ENCODE measurements around the gene SERP2. TPM values are rescaled to one million over a fixed set of nuclear protein-coding genes. Genes with fewer than 3 reads are reported as not detected.

SERP2 gene
- total RNA-seq, 4 donors from 2014 or later, result 3.6 to 5.7 (median 4.7) TPM; not detected in 1

DNA sequence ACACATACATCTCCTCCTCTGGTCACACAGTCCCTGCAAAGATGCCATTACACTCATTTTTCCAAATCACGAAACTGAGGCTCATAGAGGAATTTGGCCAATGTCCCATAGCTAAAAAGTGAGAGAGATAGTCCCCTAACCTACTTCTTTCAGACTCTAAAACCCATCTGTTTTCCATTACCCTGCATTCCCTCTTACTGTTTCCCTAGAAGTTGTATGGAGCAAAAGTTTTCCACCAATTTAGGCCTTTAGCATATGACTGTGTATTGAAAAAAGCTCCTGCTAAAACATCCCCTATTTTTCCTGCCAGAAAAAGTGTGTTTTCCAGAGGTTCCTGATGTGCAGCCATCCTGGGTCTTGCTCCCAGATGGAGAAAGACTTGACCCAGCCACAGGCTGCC lies 16.3 kb downstream of the SERP2 start:
- 84 to 89% methylated on average over 1 of the region's 1 CpG for WGBS, 2 donors
- H3K27me3 ChIP-seq, result no peaks in the 10 kb centered on the region
- H3K9me3 ChIP-seq, result no peaks in the 10 kb centered on the region
- peaks cover 0 to 2% of the 10 kb centered on the region in 2 donors for H3K4me1 ChIP-seq
- H3K27ac ChIP-seq, result no peak overlapping the region
- TF ChIP-seq, protein P1, sequence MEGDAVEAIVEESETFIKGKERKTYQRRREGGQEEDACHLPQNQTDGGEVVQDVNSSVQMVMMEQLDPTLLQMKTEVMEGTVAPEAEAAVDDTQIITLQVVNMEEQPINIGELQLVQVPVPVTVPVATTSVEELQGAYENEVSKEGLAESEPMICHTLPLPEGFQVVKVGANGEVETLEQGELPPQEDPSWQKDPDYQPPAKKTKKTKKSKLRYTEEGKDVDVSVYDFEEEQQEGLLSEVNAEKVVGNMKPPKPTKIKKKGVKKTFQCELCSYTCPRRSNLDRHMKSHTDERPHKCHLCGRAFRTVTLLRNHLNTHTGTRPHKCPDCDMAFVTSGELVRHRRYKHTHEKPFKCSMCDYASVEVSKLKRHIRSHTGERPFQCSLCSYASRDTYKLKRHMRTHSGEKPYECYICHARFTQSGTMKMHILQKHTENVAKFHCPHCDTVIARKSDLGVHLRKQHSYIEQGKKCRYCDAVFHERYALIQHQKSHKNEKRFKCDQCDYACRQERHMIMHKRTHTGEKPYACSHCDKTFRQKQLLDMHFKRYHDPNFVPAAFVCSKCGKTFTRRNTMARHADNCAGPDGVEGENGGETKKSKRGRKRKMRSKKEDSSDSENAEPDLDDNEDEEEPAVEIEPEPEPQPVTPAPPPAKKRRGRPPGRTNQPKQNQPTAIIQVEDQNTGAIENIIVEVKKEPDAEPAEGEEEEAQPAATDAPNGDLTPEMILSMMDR (IDR thresholded peaks at IDR 0.05), result no peak
- no peak for TF ChIP-seq POLR2A (IDR thresholded peaks at IDR 0.05)
- DNase-seq, result no peak
- H3K4me3 ChIP-seq (replicated peaks in 1 of 3), result no peak overlapping the region
- intact Hi-C loops (cut with DNase I), result no loop called here
- H3K36me3 ChIP-seq, result no peaks in the 10 kb centered on the region

DNA sequence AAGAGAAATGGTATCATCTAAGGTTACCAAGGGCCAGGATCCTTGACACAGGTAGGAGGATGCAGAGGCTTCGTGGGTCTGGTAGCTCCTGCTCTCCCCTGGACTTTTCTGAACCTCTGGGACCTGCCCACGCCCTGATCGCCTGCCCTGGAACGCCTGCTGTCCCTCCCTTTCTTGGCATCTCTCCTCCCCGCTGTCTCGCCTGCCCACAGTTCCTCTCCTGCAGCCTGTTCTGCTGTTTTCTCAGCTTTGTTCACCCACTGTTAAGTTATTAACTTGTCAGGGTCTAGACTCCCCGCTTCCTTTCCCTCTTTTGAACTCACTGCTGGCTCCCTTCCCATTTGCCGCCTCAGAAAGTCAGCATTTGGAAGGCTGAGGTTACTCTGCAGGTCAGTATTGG lies 19.8 kb downstream of the SERP2 start:
- DNase-seq, result peak; percentile 72 to 79
- intact Hi-C loops (cut with DNase I), result no loop called here
- no peaks in the 10 kb centered on the region for H3K36me3 ChIP-seq
- no peak overlapping the region for H3K4me3 ChIP-seq (replicated peaks in 1 of 3)
- no peak overlapping the region for H3K27ac ChIP-seq
- no peaks in the 10 kb centered on the region for H3K27me3 ChIP-seq
- no peaks in the 10 kb centered on the region for H3K9me3 ChIP-seq
- peaks cover 13 to 15% of the 10 kb centered on the region in 2 donors for H3K4me1 ChIP-seq
- 28 to 41% methylated on average over 8 of the region's 8 CpGs for WGBS, 2 donors
- peak in 1 of 2 donors; percentile 10 for TF ChIP-seq POLR2A (IDR thresholded peaks at IDR 0.05)
- TF ChIP-seq, protein P1 (IDR thresholded peaks at IDR 0.05), result no peak

DNA sequence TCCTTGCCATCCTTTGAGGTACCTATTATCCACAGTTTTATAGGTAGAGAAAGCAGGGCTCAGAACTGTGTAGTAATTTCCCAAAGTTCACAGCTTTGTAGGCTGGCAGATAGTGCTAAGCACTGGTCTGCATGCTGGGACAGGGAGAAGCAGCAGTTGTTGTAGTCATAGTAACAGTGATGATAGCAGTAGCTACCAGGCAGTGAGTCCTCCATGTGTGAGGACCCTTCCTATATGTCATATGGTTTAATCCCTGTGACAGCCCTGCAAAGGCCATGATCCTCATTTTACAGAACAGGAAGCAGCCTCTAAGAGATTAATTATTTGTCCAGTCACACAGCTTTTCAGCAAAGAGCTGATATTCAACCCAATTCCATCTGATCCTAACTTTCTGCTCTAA lies 21.0 kb downstream of the SERP2 start:
- Histone ChIP-seq H3K4me1 (peaks cover 13 to 22% of the 10 kb centered on the region in 2 donors), H3K9me3 (no peaks in the 10 kb centered on the region), H3K36me3 (no peaks in the 10 kb centered on the region), H3K27me3 (no peaks in the 10 kb centered on the region), H3K27ac (no peak overlapping the region), H3K4me3 (replicated peaks in 1 of 3) (no peak overlapping the region)
- DNase-seq, result no peak
- no peak for TF ChIP-seq POLR2A (IDR thresholded peaks at IDR 0.05)
- intact Hi-C loops (cut with DNase I), result no loop called here

DNA sequence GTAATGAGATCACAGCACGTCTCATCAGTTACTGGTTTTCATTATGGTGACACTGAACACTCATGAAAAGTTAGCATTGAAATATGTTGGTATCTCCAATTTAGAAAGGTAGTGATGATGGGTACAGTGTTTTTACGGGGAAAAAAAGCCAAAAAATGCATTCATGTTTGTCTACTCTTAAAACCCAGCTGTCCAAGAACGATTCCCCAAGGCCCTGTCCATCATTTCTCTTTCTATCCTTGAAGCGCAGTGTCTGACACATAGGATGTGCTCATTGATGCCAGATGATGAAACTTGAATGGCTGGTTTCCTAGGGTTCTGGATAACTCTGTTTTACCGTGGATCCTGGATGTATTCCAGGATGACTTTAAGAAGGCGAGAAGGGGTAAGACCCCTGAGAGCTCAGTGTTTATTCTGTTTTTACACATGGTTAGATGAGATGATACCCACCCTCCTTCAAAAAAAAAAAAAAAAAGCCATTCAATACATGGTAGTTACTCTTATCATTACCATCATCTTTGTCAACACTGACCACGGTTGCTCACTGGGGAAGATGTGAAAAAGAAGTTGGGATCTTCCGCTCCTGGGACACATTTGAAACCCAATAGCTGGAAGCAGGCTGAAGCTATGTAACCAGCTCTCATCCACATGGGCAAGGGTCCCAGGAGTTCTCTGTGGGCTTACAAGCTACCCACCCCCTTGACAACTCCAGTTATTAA lies 22.5 kb downstream of the SERP2 start:
- Histone ChIP-seq H3K27me3 (no peaks in the 10 kb centered on the region), H3K27ac (peak overlapping the region; percentile 61 to 78 (median 67)), H3K4me3 (replicated peaks in 1 of 3) (no peak overlapping the region), H3K4me1 (peaks cover 15 to 29% of the 10 kb centered on the region in 2 donors), H3K36me3 (no peaks in the 10 kb centered on the region), H3K9me3 (no peaks in the 10 kb centered on the region)
- intact Hi-C loops (cut with DNase I), result no loop called here
- no peak for DNase-seq
- TF ChIP-seq, protein P1 (IDR thresholded peaks at IDR 0.05), result no peak
- TF ChIP-seq POLR2A (IDR thresholded peaks at IDR 0.05), result no peak
- 87 to 92% methylated on average over 8 of the region's 8 CpGs for WGBS, 2 donors

DNA sequence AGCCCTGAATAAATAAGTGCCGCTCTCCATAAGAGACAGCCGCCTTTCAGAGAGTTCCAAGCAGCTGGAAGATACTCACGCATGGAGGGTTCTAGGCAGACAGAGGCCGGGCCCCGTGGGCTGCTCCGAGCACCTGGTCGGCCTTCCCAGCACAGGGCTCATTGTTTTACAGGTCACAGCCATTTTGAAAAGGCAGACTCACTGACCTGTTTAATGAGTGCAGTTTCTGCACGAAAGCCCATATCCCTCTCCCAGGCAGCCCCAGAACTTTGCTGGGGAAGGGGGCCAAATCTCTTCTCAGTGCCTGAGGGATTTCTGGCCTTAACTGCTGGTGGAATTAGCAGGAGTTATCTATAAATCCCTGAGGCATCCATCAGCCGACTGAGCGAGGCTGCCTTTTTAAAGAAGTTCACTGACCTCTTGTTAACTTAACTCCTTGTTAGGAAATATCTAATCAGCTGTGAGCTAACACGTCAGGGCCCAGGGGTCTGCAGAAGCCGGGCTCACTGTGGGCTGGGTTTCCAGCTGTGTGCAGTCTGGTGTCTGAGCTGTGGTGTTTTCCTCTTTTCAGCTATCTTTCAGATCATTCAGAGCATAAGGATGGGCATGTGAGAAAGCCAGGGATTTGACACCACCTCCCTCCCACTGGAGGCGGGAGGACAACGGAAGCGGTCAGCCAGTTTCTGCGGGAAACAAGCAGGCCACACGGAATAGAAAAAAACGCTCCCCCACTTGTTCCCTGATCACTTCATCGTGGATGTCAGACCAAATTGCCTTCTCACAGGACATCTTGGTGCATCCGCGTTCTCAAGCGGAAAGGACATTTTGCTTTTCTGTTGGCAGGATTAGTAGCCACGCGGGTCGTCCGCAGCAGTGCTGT lies 23.3 kb downstream of the SERP2 start:
- DNase-seq, result peak; percentile 49 to 56
- Histone ChIP-seq H3K36me3 (no peaks in the 10 kb centered on the region), H3K27ac (peak overlapping the region; percentile 61 to 78 (median 67)), H3K9me3 (no peaks in the 10 kb centered on the region), H3K27me3 (no peaks in the 10 kb centered on the region), H3K4me1 (peaks cover 22 to 34% of the 10 kb centered on the region in 2 donors), H3K4me3 (replicated peaks in 1 of 3) (no peak overlapping the region)
- WGBS, 2 donors, result 51 to 55% methylated on average over 26 of the region's 26 CpGs
- intact Hi-C loops (cut with DNase I), result no loop called here
- TF ChIP-seq, protein P1 (IDR thresholded peaks at IDR 0.05), result no peak
- no peak for TF ChIP-seq POLR2A (IDR thresholded peaks at IDR 0.05)

Measured in thyroid gland (tissue), 4 donors.